GM23338 (cell line): ENCODE results near the gene TMIE. TPM values are rescaled to one million over a fixed set of nuclear protein-coding genes. Genes with fewer than 3 reads are reported as not detected.

Experiments used
- ATAC-seq: fragments of 200-7000 bp; cut with Tn5 transposase; 3 replicates; pipeline ENCODE4 v1.9.1; 2020
- DNase-seq: peaks from one replicate; pipeline ENCODE4 v3.0.0-alpha.2; 2015; ENCODE audit warnings: low spot score
- H2AFZ ChIP-seq: fragments of 200-600 bp; sonication (generic); 2 replicates; pipeline ENCODE4 v1.8.0; 2016; ENCODE audit warnings: antibody characterized with exemption, mild to moderate bottlenecking, moderate library complexity
- H3F3A ChIP-seq: fragments of 200-600 bp; sonication (generic); replicated peaks from 2 replicates; pipeline ENCODE4 v1.8.0; 2017; ENCODE audit warnings: antibody characterized with exemption, mixed run types, low read depth
- H3K27ac ChIP-seq: fragments of 200-600 bp; sonication (generic); 2 replicates; pipeline ENCODE4 v1.6.1; 2016; ENCODE audit warnings: low read depth
- H3K27me3 ChIP-seq: fragments of 200-600 bp; sonication (generic); 2 replicates; pipeline ENCODE4 v1.8.0; 2016; ENCODE audit warnings: mild to moderate bottlenecking, mixed run types, moderate library complexity; ENCODE audit not compliant: insufficient read depth
- H3K36me3 ChIP-seq: fragments of 200-600 bp; sonication (generic); 2 replicates; pipeline ENCODE4 v1.8.0; 2016; ENCODE audit warnings: mild to moderate bottlenecking; ENCODE audit not compliant: insufficient read depth
- H3K4me1 ChIP-seq: fragments of 200-600 bp; sonication (generic); 2 replicates; pipeline ENCODE4 v1.8.0; 2016; ENCODE audit warnings: mild to moderate bottlenecking, moderate library complexity; ENCODE audit not compliant: insufficient read depth
- H3K4me2 ChIP-seq: fragments of 200-600 bp; sonication (generic); 2 replicates; pipeline ENCODE4 v1.7.1; 2017; ENCODE audit warnings: mixed run types
- H3K4me3 ChIP-seq: fragments of 200-600 bp; sonication (generic); 2 replicates; pipeline ENCODE4 v1.6.1; 2016; ENCODE audit warnings: mixed run types
- H3K79me2 ChIP-seq: fragments of 200-600 bp; sonication (generic); replicated peaks from 2 replicates; pipeline ENCODE4 v1.8.0; 2017; ENCODE audit warnings: mild to moderate bottlenecking; ENCODE audit not compliant: insufficient read depth
- H3K9me2 ChIP-seq: fragments of 200-600 bp; sonication (generic); 2 replicates; pipeline ENCODE4 v1.8.0; 2017; ENCODE audit not compliant: insufficient read depth
- H4K20me1 ChIP-seq: fragments of 200-600 bp; sonication (generic); replicated peaks from 2 replicates; pipeline ENCODE4 v1.8.0; 2017; ENCODE audit warnings: mild to moderate bottlenecking; ENCODE audit not compliant: insufficient read depth
- H3K27ac Mint-ChIP-seq: 2 replicates; pipeline ENCODE4 v1.8.0; 2020; ENCODE audit warnings: inconsistent platforms, mild to moderate bottlenecking, moderate library complexity, mixed read lengths
- H3K27me3 Mint-ChIP-seq: 3 replicates; pipeline ENCODE4 v1.8.0; 2022; ENCODE audit warnings: low read depth, mild to moderate bottlenecking, moderate library complexity, mixed read lengths, inconsistent platforms; ENCODE audit not compliant: insufficient read depth, poor library complexity
- H3K36me3 Mint-ChIP-seq: 3 replicates; pipeline ENCODE4 v1.8.0; 2021; ENCODE audit warnings: low read depth, mild to moderate bottlenecking, inconsistent platforms, moderate library complexity, mixed read lengths
- H3K4me1 Mint-ChIP-seq: 3 replicates; pipeline ENCODE4 v1.8.0; 2020; ENCODE audit warnings: mild to moderate bottlenecking, inconsistent platforms, mixed read lengths
- H3K4me3 Mint-ChIP-seq: 3 replicates; pipeline ENCODE4 v1.8.0; 2021; ENCODE audit warnings: moderate library complexity, mild to moderate bottlenecking, inconsistent platforms, mixed read lengths
- H3K9me3 Mint-ChIP-seq: 3 replicates; pipeline ENCODE4 v1.8.0; 2020; ENCODE audit warnings: moderate library complexity, mild to moderate bottlenecking, inconsistent platforms, mixed read lengths
- CREB1 ChIP-seq: fragments of 250-450 bp; sonication (Bioruptor Pico); IDR thresholded peaks from 2 replicates; pipeline ENCODE4 v1.5.0; 2020; ENCODE audit warnings: low read depth, mild to moderate bottlenecking, moderate library complexity
- EZH2 ChIP-seq: fragments of 200-600 bp; sonication (generic); IDR thresholded peaks from one replicate; pipeline ENCODE4 v1.8.0; 2017; ENCODE audit warnings: antibody characterized with exemption, mild to moderate bottlenecking, low read depth; ENCODE audit not compliant: unreplicated experiment
- EZH2phosphoT487 ChIP-seq: fragments of 200-600 bp; sonication (generic); IDR thresholded peaks from one replicate; pipeline ENCODE4 v1.8.1; 2018; ENCODE audit warnings: antibody characterized with exemption; ENCODE audit not compliant: unreplicated experiment
- JUNB ChIP-seq: IDR thresholded peaks from one replicate; pipeline ENCODE4 v1.6.1; 2016; ENCODE audit warnings: antibody characterized with exemption; ENCODE audit not compliant: unreplicated experiment
- NANOG ChIP-seq: IDR thresholded peaks from 2 replicates; pipeline ENCODE4 v1.6.1; 2016; ENCODE audit warnings: antibody characterized with exemption, borderline replicate concordance
- POLR2AphosphoS5 ChIP-seq: IDR thresholded peaks from 2 replicates; pipeline ENCODE4 v1.6.1; 2016; ENCODE audit warnings: antibody characterized with exemption, low read depth
- STAT1 ChIP-seq: IDR thresholded peaks from one replicate; pipeline ENCODE4 v1.6.1; 2016; ENCODE audit warnings: antibody characterized with exemption; ENCODE audit not compliant: unreplicated experiment
- ZNF114 ChIP-seq: fragments of 250-450 bp; sonication (Bioruptor Pico); IDR thresholded peaks from 2 replicates; pipeline ENCODE4 v1.5.0; 2020; ENCODE audit warnings: mild to moderate bottlenecking, moderate library complexity
- ZNF331 ChIP-seq: fragments of 250-450 bp; sonication (Bioruptor Pico); IDR thresholded peaks from 2 replicates; pipeline ENCODE4 v1.5.0; 2020; ENCODE audit warnings: low read depth, mild to moderate bottlenecking, moderate library complexity
- polyA plus RNA-seq: library from polyadenylated mRNA; unstranded; fragments of >200 nt; fragmentation: Nextera tagmentation; extraction: Ambion mirVana; gene quantifications from 2 replicates; pipeline ENCODE4 v1.2.1, GENCODE V29; 2016
- total RNA-seq: library from RNA; depleted of rRNA; stranded (reverse); fragments of >200 nt; shearing (Covaris generic); gene quantifications from 2 replicates; pipeline ENCODE4 v1.2.3, GENCODE V29; 2014
- TF ChIP-seq, protein P1 (sequence below): IDR thresholded peaks from 2 replicates; pipeline ENCODE4 v1.6.1; 2016; ENCODE audit warnings: antibody characterized with exemption
- TF ChIP-seq, protein P2 (sequence below): fragments of 250-450 bp; sonication (Bioruptor Pico); IDR thresholded peaks from 2 replicates; pipeline ENCODE4 v1.5.0; 2020; ENCODE audit warnings: mild to moderate bottlenecking, moderate library complexity
- TF ChIP-seq, protein P3 (sequence below), 2 experiments: fragments of 200-600 bp in 1 of 2; sonication (generic) in 1 of 2; conservative IDR thresholded peaks; 2 replicates each; pipeline versions ENCODE4 v1.5.1 to v1.6.1; 2016 to 2017; ENCODE audit warnings: antibody characterized with exemption in 2 of 2, low read depth in 2 of 2, mild to moderate bottlenecking in 2 of 2, moderate library complexity in 1 of 2
- TF ChIP-seq, protein P4 (sequence below): IDR thresholded peaks from one replicate; pipeline ENCODE4 v1.6.1; 2018; ENCODE audit warnings: antibody characterized with exemption; ENCODE audit not compliant: unreplicated experiment

Gene TMIE
- total and polyA plus RNA-seq, 2 experiments from 2014 or later: 0.84 to 1.2 TPM

DNA sequence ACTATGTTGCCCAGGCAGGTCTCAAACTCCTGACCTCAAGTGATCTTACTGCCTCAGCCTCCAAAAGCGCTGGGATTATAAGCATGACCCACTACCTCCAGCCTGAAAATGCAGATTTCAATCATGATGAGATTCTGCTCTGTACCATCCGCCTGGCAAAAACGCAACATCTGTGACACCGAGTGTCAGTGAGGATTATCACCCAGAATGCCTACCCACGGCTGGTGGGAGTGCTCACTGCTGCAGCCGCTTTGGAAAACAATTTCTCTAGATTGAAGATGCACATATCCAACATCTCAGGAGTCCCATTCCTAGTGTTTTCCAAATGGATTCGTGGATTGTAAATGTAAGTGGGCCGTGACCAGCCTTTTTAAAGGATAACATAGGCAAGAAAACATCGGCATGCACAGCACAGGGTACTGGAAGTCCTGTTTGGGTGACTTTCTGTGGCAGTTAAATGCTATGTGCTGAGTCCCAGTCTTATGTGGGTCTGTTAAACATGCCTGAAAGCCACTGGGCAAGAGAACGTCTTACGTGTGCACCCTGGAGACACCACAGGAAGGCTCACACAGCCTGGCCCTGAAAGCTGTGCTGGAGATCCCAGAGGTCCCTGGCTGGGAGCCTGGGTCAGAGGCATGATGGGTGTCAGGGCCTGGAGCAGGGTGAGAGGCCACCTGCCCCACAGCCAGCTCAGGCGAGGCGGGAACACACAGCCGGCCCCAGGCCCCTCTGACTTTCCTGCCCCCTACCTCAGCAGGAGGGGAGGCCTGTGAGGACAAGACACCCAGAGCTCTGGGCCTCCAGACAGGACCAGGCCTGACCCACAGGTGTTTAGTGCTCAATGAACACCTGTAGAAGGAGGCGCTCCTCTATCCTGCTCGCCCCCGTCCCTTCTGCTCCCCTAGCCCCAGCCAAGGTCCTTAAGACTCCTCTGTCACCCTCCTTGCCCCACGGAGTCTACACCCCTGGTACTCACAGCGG lies 15.6 kb downstream of the TMIE start:
- H3K4me2 ChIP-seq: no peak overlapping the region
- H3K27me3 ChIP-seq: no peaks in the 10 kb centered on the region
- TF ChIP-seq POLR2AphosphoS5: no peak
- TF ChIP-seq, protein P1, sequence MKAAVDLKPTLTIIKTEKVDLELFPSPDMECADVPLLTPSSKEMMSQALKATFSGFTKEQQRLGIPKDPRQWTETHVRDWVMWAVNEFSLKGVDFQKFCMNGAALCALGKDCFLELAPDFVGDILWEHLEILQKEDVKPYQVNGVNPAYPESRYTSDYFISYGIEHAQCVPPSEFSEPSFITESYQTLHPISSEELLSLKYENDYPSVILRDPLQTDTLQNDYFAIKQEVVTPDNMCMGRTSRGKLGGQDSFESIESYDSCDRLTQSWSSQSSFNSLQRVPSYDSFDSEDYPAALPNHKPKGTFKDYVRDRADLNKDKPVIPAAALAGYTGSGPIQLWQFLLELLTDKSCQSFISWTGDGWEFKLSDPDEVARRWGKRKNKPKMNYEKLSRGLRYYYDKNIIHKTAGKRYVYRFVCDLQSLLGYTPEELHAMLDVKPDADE: no peak
- no peak for TF ChIP-seq ZNF331 (CRISPR knock-in tag)
- TF ChIP-seq, protein P2, sequence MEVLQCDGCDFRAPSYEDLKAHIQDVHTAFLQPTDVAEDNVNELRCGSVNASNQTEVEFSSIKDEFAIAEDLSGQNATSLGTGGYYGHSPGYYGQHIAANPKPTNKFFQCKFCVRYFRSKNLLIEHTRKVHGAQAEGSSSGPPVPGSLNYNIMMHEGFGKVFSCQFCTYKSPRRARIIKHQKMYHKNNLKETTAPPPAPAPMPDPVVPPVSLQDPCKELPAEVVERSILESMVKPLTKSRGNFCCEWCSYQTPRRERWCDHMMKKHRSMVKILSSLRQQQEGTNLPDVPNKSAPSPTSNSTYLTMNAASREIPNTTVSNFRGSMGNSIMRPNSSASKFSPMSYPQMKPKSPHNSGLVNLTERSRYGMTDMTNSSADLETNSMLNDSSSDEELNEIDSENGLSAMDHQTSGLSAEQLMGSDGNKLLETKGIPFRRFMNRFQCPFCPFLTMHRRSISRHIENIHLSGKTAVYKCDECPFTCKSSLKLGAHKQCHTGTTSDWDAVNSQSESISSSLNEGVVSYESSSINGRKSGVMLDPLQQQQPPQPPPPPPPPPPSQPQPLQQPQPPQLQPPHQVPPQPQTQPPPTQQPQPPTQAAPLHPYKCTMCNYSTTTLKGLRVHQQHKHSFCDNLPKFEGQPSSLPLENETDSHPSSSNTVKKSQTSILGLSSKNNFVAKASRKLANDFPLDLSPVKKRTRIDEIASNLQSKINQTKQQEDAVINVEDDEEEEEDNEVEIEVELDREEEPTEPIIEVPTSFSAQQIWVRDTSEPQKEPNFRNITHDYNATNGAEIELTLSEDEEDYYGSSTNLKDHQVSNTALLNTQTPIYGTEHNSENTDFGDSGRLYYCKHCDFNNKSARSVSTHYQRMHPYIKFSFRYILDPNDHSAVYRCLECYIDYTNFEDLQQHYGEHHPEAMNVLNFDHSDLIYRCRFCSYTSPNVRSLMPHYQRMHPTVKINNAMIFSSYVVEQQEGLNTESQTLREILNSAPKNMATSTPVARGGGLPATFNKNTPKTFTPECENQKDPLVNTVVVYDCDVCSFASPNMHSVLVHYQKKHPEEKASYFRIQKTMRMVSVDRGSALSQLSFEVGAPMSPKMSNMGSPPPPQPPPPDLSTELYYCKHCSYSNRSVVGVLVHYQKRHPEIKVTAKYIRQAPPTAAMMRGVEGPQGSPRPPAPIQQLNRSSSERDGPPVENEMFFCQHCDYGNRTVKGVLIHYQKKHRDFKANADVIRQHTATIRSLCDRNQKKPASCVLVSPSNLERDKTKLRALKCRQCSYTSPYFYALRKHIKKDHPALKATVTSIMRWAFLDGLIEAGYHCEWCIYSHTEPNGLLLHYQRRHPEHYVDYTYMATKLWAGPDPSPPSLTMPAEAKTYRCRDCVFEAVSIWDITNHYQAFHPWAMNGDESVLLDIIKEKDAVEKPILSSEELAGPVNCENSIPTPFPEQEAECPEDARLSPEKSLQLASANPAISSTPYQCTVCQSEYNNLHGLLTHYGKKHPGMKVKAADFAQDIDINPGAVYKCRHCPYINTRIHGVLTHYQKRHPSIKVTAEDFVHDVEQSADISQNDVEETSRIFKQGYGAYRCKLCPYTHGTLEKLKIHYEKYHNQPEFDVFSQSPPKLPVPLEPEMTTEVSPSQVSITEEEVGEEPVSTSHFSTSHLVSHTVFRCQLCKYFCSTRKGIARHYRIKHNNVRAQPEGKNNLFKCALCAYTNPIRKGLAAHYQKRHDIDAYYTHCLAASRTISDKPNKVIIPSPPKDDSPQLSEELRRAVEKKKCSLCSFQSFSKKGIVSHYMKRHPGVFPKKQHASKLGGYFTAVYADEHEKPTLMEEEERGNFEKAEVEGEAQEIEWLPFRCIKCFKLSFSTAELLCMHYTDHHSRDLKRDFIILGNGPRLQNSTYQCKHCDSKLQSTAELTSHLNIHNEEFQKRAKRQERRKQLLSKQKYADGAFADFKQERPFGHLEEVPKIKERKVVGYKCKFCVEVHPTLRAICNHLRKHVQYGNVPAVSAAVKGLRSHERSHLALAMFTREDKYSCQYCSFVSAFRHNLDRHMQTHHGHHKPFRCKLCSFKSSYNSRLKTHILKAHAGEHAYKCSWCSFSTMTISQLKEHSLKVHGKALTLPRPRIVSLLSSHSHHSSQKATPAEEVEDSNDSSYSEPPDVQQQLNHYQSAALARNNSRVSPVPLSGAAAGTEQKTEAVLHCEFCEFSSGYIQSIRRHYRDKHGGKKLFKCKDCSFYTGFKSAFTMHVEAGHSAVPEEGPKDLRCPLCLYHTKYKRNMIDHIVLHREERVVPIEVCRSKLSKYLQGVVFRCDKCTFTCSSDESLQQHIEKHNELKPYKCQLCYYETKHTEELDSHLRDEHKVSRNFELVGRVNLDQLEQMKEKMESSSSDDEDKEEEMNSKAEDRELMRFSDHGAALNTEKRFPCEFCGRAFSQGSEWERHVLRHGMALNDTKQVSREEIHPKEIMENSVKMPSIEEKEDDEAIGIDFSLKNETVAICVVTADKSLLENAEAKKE: no peak
- TF ChIP-seq EZH2: no peak
- TF ChIP-seq NANOG: no peak
- no peak for TF ChIP-seq ZNF114
- TF ChIP-seq, protein P3, sequence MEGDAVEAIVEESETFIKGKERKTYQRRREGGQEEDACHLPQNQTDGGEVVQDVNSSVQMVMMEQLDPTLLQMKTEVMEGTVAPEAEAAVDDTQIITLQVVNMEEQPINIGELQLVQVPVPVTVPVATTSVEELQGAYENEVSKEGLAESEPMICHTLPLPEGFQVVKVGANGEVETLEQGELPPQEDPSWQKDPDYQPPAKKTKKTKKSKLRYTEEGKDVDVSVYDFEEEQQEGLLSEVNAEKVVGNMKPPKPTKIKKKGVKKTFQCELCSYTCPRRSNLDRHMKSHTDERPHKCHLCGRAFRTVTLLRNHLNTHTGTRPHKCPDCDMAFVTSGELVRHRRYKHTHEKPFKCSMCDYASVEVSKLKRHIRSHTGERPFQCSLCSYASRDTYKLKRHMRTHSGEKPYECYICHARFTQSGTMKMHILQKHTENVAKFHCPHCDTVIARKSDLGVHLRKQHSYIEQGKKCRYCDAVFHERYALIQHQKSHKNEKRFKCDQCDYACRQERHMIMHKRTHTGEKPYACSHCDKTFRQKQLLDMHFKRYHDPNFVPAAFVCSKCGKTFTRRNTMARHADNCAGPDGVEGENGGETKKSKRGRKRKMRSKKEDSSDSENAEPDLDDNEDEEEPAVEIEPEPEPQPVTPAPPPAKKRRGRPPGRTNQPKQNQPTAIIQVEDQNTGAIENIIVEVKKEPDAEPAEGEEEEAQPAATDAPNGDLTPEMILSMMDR (conservative IDR thresholded peaks at IDR 0.05; ENCODE audit: low read depth in 2 of 2): no peak
- TF ChIP-seq, protein P4, sequence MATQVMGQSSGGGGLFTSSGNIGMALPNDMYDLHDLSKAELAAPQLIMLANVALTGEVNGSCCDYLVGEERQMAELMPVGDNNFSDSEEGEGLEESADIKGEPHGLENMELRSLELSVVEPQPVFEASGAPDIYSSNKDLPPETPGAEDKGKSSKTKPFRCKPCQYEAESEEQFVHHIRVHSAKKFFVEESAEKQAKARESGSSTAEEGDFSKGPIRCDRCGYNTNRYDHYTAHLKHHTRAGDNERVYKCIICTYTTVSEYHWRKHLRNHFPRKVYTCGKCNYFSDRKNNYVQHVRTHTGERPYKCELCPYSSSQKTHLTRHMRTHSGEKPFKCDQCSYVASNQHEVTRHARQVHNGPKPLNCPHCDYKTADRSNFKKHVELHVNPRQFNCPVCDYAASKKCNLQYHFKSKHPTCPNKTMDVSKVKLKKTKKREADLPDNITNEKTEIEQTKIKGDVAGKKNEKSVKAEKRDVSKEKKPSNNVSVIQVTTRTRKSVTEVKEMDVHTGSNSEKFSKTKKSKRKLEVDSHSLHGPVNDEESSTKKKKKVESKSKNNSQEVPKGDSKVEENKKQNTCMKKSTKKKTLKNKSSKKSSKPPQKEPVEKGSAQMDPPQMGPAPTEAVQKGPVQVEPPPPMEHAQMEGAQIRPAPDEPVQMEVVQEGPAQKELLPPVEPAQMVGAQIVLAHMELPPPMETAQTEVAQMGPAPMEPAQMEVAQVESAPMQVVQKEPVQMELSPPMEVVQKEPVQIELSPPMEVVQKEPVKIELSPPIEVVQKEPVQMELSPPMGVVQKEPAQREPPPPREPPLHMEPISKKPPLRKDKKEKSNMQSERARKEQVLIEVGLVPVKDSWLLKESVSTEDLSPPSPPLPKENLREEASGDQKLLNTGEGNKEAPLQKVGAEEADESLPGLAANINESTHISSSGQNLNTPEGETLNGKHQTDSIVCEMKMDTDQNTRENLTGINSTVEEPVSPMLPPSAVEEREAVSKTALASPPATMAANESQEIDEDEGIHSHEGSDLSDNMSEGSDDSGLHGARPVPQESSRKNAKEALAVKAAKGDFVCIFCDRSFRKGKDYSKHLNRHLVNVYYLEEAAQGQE: no peak
- TF ChIP-seq EZH2phosphoT487: no peak
- no peak for TF ChIP-seq CREB1 (CRISPR knock-in tag)
- TF ChIP-seq STAT1: no peak
- no peak for TF ChIP-seq JUNB
- H3K4me3 ChIP-seq: no peak overlapping the region
- no peak overlapping the region for H2AFZ ChIP-seq
- peaks cover 2% of the 10 kb centered on the region for H3K27me3 Mint-ChIP-seq
- ATAC-seq: no peak; the same call in 2 of the 3 replicates
- H3K36me3 ChIP-seq: no peaks in the 10 kb centered on the region
- no peak overlapping the region for H3K27ac Mint-ChIP-seq
- H3K4me3 Mint-ChIP-seq: no peak overlapping the region
- no peaks in the 10 kb centered on the region for H4K20me1 ChIP-seq
- H3K36me3 Mint-ChIP-seq: no peaks in the 10 kb centered on the region
- H3K27ac ChIP-seq: no peak overlapping the region
- no peaks in the 10 kb centered on the region for H3F3A ChIP-seq
- no peaks in the 10 kb centered on the region for H3K9me2 ChIP-seq
- no peaks in the 10 kb centered on the region for H3K9me3 Mint-ChIP-seq
- no peaks in the 10 kb centered on the region for H3K79me2 ChIP-seq
- peaks cover 3% of the 10 kb centered on the region; the same call in 2 of the 3 replicates for H3K4me1 Mint-ChIP-seq
- no peaks in the 10 kb centered on the region for H3K4me1 ChIP-seq
- DNase-seq: no peak
